Naive thymus-derived CD4-positive, alpha-beta T cell (primary cell): ENCODE data around the gene PIP5K1B. TPM values are rescaled to one million over a fixed set of nuclear protein-coding genes. Genes with fewer than 3 reads are reported as not detected.
A peak's percentile ranks its signal among the peaks of the same experiment; 100 is the strongest.

Source experiments
- ATAC-seq: fragments of 150-1000 bp; cut with Tn5 transposase; 2 replicates; pipeline ENCODE4 v1.10.0; 2021; ENCODE audit warnings: mild to moderate bottlenecking, moderate library complexity
- CTCF ChIA-PET: fragments of 350-600 bp; sonication (Branson Sonifier 250); formaldehyde crosslinking; loops from one replicate; lab custom pipeline; 2021; ENCODE audit warnings: antibody characterized with exemption; lab: Charles Lee
- POLR2A ChIA-PET: fragments of 350-600 bp; sonication (Branson Sonifier 250); formaldehyde crosslinking; loops from one replicate; lab custom pipeline; 2021; ENCODE audit warnings: antibody characterized with exemption, inconsistent platforms; lab: Charles Lee
- DNase-seq, 9 donors: peaks; one replicate each; pipeline versions ENCODE4 v3.0.0 to v3.0.0-alpha.2; 2020 to 2022; ENCODE audit warnings: mixed read lengths in 1 of 9
- H3K27ac ChIP-seq: one replicate; pipeline ENCODE4 v1.7.0; 2013; ENCODE audit warnings: mild to moderate bottlenecking, low read depth, low read length, moderate library complexity
- H3K27me3 ChIP-seq, 2 donors: one replicate each; pipeline ENCODE4 v1.7.0; 2013; ENCODE audit warnings: low read length in 2 of 2, mild to moderate bottlenecking in 2 of 2, moderate library complexity in 2 of 2; ENCODE audit not compliant: control insufficient read depth in 2 of 2, insufficient read depth in 2 of 2
- H3K36me3 ChIP-seq, 3 experiments: 1 replicate in 2 of 3; 2 replicates in 1 of 3; pipeline ENCODE4 v1.7.0; 2013; ENCODE audit warnings: low read length in 3 of 3, mild to moderate bottlenecking in 3 of 3, moderate library complexity in 1 of 3; ENCODE audit not compliant: insufficient read depth in 3 of 3, control insufficient read depth in 2 of 3
- H3K4me1 ChIP-seq, 2 donors: one replicate each; pipeline ENCODE4 v1.7.0; 2013; ENCODE audit warnings: low read length in 2 of 2, mild to moderate bottlenecking in 2 of 2, moderate library complexity in 1 of 2; ENCODE audit not compliant: control insufficient read depth in 2 of 2, insufficient read depth in 2 of 2
- H3K4me3 ChIP-seq: 2 replicates; pipeline ENCODE4 v1.7.0; 2013; ENCODE audit warnings: mild to moderate bottlenecking, low read length
- H3K9me3 ChIP-seq, 3 experiments: 1 replicate in 2 of 3; 2 replicates in 1 of 3; pipeline ENCODE4 v1.7.0; 2013; ENCODE audit warnings: low read length in 3 of 3; ENCODE audit not compliant: control insufficient read depth in 2 of 3
- H3K27ac Mint-ChIP-seq, 9 donors: one replicate each; pipeline ENCODE4 v1.8.0; 2020 to 2022; ENCODE audit warnings: mixed read lengths in 9 of 9, mild to moderate bottlenecking in 8 of 9, moderate library complexity in 5 of 9, inconsistent platforms in 2 of 9
- H3K27me3 Mint-ChIP-seq, 5 donors: one replicate each; pipeline ENCODE4 v1.8.0; 2021 to 2022; ENCODE audit warnings: mixed read lengths in 5 of 5, mild to moderate bottlenecking in 1 of 5
- H3K36me3 Mint-ChIP-seq, 5 donors: one replicate each; pipeline ENCODE4 v1.8.0; 2020 to 2022; ENCODE audit warnings: mixed read lengths in 5 of 5, mild to moderate bottlenecking in 3 of 5, inconsistent platforms in 1 of 5
- H3K4me1 Mint-ChIP-seq, 7 donors: one replicate each; pipeline ENCODE4 v1.8.0; 2020 to 2022; ENCODE audit warnings: mixed read lengths in 7 of 7, mild to moderate bottlenecking in 3 of 7, inconsistent platforms in 1 of 7
- H3K4me3 Mint-ChIP-seq, 10 donors: one replicate each; pipeline ENCODE4 v1.8.0; 2020 to 2022; ENCODE audit warnings: mild to moderate bottlenecking in 10 of 10, mixed read lengths in 10 of 10, moderate library complexity in 6 of 10, inconsistent platforms in 2 of 10
- H3K9me3 Mint-ChIP-seq, 11 donors: one replicate each; pipeline ENCODE4 v1.8.0; 2020 to 2022; ENCODE audit warnings: mixed read lengths in 11 of 11, mild to moderate bottlenecking in 4 of 11, inconsistent platforms in 1 of 11, moderate library complexity in 1 of 11
- intact Hi-C, 2 donors: fragments of 100-400 bp; cut with micrococcal nuclease; formaldehyde crosslinking; loops; one replicate each; pipeline ENCODE4 v1.15.1; 2023
- polyA plus RNA-seq, 2 donors: library from polyadenylated mRNA; unstranded; fragments of 300-500 nt; fragmentation: Illumina TruSeq; gene quantifications; one replicate each; pipeline ENCODE4 v1.2.3, GENCODE V29; 2021
- total RNA-seq, 6 experiments: library from RNA in 5 of 6; stranded (reverse) in 5 of 6; gene quantifications; 1 replicate in 5 of 6; 2 replicates in 1 of 6; pipeline ENCODE4 v1.2.3 and lab custom pipeline; 2021 to 2026

PIP5K1B gene
- total and polyA plus RNA-seq, 7 experiments from 2014 or later = 0.08 to 4.2 (median 0.54) TPM

GRCh38 chr9:69020301-69021145 lies 315.5 kb downstream of the PIP5K1B start:
- Mint-ChIP-seq H3K4me3 (peak overlapping the region in 8 of 10 donors; percentile 27 to 87 (median 63)), H3K9me3 (no peaks in the 10 kb centered on the region), H3K4me1 (peaks cover 29 to 51% (median 47%) of the 10 kb centered on the region in 7 donors), H3K27me3 (peaks cover 0 to 17% (median 0%) of the 10 kb centered on the region in 5 donors), H3K36me3 (peaks cover 0 to 2% (median 0%) of the 10 kb centered on the region in 5 donors), H3K27ac (peak overlapping the region; percentile 52 to 83 (median 74))
- intact Hi-C loops = no loop called here
- H3K27me3 ChIP-seq = no peaks in the 10 kb centered on the region
- DNase-seq (no peak), ATAC-seq (no peak)
- H3K4me1 ChIP-seq = peaks cover 7 to 21% of the 10 kb centered on the region in 2 donors
- H3K9me3 ChIP-seq = no peaks in the 10 kb centered on the region
- no peak overlapping the region for H3K4me3 ChIP-seq
- POLR2A ChIA-PET = interaction anchor here (0.7 to 2.1 kb wide), 8 partner anchors 8 to 149 kb away, joined by 3 to 7 read pairs (median 4); partner anchors contain the start of gene FXN
- CTCF ChIA-PET = interaction anchor here (0.9 to 2.9 kb wide), 10 partner anchors 8 to 69 kb away, joined by 3 to 17 read pairs (median 6); partner anchors contain the start of gene FXN
- no peak overlapping the region for H3K27ac ChIP-seq
- no peaks in the 10 kb centered on the region for H3K36me3 ChIP-seq

- POLR2A ChIA-PET = no interaction called here
- Mint-ChIP-seq H3K4me3 (no peak overlapping the region), H3K4me1 (peaks cover 33 to 64% (median 59%) of the 10 kb centered on the region in 7 donors), H3K36me3 (no peaks in the 10 kb centered on the region), H3K27me3 (peaks cover 0 to 12% (median 0%) of the 10 kb centered on the region in 5 donors), H3K27ac (peak overlapping the region in 2 of 9 donors; percentile 23 to 34), H3K9me3 (no peaks in the 10 kb centered on the region)
- DNase-seq (no peak), ATAC-seq (no peak)
- no peaks in the 10 kb centered on the region for H3K9me3 ChIP-seq
- no peaks in the 10 kb centered on the region for H3K36me3 ChIP-seq
- H3K4me1 ChIP-seq = peaks cover 8 to 38% of the 10 kb centered on the region in 2 donors
- CTCF ChIA-PET = interaction anchor here (0.7 to 4.3 kb wide), 5 partner anchors 11 to 44 kb away, joined by 3 to 23 read pairs (median 4); partner anchors contain the start of gene FXN
- H3K27me3 ChIP-seq = no peaks in the 10 kb centered on the region
- intact Hi-C loops = no loop called here
- H3K27ac ChIP-seq = no peak overlapping the region
- H3K4me3 ChIP-seq = no peak overlapping the region
Measured at GRCh38 chr9:69023650-69024049, 318.6 kb downstream of the PIP5K1B start.

GRCh38 chr9:69027355-69028097 lies 322.5 kb downstream of the PIP5K1B start:
- intact Hi-C loops = loop anchor here (1.0 to 5.0 kb wide), 12 partner anchors 8 to 443 kb away; partner anchors contain the start of genes FXN (in 1 of the 2) and PIP5K1B (in 1 of the 2)

GRCh38 chr9:69028754-69029153 lies 323.7 kb downstream of the PIP5K1B start:
- POLR2A ChIA-PET = interaction anchor here (0.9 to 1.6 kb wide), 6 partner anchors 7 to 252 kb away, joined by 3 to 4 read pairs (median 4); partner anchors contain the start of gene FXN
- no peak overlapping the region for H3K4me3 ChIP-seq
- no peak overlapping the region for H3K27ac ChIP-seq

More at GRCh38 chr9:69027355-69028097, 322.5 kb downstream of the PIP5K1B start:
- peaks cover 9 to 37% of the 10 kb centered on the region in 2 donors for H3K4me1 ChIP-seq
- CTCF ChIA-PET = interaction anchor here (0.6 to 1.6 kb wide), 7 partner anchors 8 to 444 kb away, joined by 3 to 9 read pairs (median 4); partner anchors contain the start of gene FXN
- Mint-ChIP-seq H3K9me3 (peaks cover 0 to 9% (median 2%) of the 10 kb centered on the region in 11 donors), H3K4me3 (peak overlapping the region in 7 of 10 donors; percentile 6 to 61 (median 31)), H3K36me3 (peaks cover 0 to 11% (median 0%) of the 10 kb centered on the region in 5 donors), H3K4me1 (peaks cover 33 to 69% (median 61%) of the 10 kb centered on the region in 7 donors), H3K27ac (peak overlapping the region in 8 of 9 donors; percentile 2 to 88 (median 62)), H3K27me3 (peaks cover 0 to 12% (median 0%) of the 10 kb centered on the region in 5 donors)
- no peak overlapping the region for H3K27ac ChIP-seq
- no peak overlapping the region for H3K4me3 ChIP-seq
- POLR2A ChIA-PET = interaction anchor here (0.9 to 1.3 kb wide), 4 partner anchors 9 to 251 kb away, joined by 3 to 4 read pairs (median 4); partner anchors contain the start of gene FXN
- H3K36me3 ChIP-seq = no peaks in the 10 kb centered on the region
- peak; percentile 88 for ATAC-seq
- DNase-seq = peak in 7 of 9 donors; percentile 27 to 67 (median 61)
- no peaks in the 10 kb centered on the region for H3K9me3 ChIP-seq
- no peaks in the 10 kb centered on the region for H3K27me3 ChIP-seq

DNA sequence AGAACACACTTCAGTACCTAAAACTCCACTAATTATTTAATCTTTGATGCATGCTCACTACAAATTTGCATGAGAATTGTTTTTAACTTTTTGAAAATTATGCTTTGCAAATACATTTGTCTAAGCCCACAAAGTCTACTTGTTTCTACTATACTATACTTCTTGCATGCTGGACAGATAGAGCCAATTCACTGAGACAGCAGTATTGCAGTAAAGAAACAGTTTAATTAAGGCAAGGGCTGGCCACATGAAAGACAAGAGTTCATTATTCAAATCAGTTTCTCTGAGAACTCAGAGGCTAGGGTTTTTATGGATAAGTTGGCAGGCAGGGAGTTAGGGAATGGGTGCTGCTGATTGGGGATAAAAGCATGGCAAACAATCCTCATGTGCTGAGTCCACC lies 324.5 kb downstream of the PIP5K1B start:
- peaks cover 0 to 11% (median 0%) of the 10 kb centered on the region in 5 donors for H3K36me3 Mint-ChIP-seq
- H3K27ac Mint-ChIP-seq = peak overlapping the region in 6 of 9 donors; percentile 34 to 78 (median 56)
- no peaks in the 10 kb centered on the region for H3K36me3 ChIP-seq
- ChIA-PET POLR2A (interaction anchor here (1.2 to 1.6 kb wide), 2 partner anchors 9 to 11 kb away, joined by 3 read pairs; no protein-coding TSS in a partner anchor), CTCF (interaction anchor here (1.0 kb wide), 1 partner anchor 17 kb away, joined by 3 read pairs; no protein-coding TSS in a partner anchor)
- peaks cover 0 to 3% (median 0%) of the 10 kb centered on the region in 5 donors for H3K27me3 Mint-ChIP-seq
- no peak for ATAC-seq
- no peaks in the 10 kb centered on the region for H3K9me3 ChIP-seq
- no peaks in the 10 kb centered on the region for H3K27me3 ChIP-seq
- intact Hi-C loops = loop anchor here (2.0 to 5.0 kb wide), 6 partner anchors 52 to 322 kb away; partner anchors contain the start of gene PIP5K1B (in 1 of the 2)
- H3K9me3 Mint-ChIP-seq = peaks cover 0 to 9% (median 2%) of the 10 kb centered on the region in 11 donors
- no peak overlapping the region for H3K27ac ChIP-seq
- H3K4me1 Mint-ChIP-seq = peaks cover 31 to 78% (median 57%) of the 10 kb centered on the region in 7 donors
- H3K4me3 Mint-ChIP-seq = peak overlapping the region in 9 of 10 donors; percentile 10 to 83 (median 45)
- no peak for DNase-seq
- H3K4me3 ChIP-seq = no peak overlapping the region
- H3K4me1 ChIP-seq = peaks cover 9 to 37% of the 10 kb centered on the region in 2 donors

More at GRCh38 chr9:69028754-69029153, 323.7 kb downstream of the PIP5K1B start:
- H3K36me3 ChIP-seq = no peaks in the 10 kb centered on the region
- Mint-ChIP-seq H3K4me1 (peaks cover 31 to 74% (median 59%) of the 10 kb centered on the region in 7 donors), H3K27ac (peak overlapping the region; percentile 52 to 83 (median 74)), H3K9me3 (peaks cover 0 to 9% (median 2%) of the 10 kb centered on the region in 11 donors), H3K27me3 (peaks cover 0 to 5% (median 0%) of the 10 kb centered on the region in 5 donors), H3K4me3 (peak overlapping the region in 9 of 10 donors; percentile 44 to 83 (median 66)), H3K36me3 (peaks cover 0 to 11% (median 0%) of the 10 kb centered on the region in 5 donors)
- DNase-seq = peak in 8 of 9 donors; percentile 41 to 80 (median 76)
- peaks cover 9 to 37% of the 10 kb centered on the region in 2 donors for H3K4me1 ChIP-seq
- H3K9me3 ChIP-seq = no peaks in the 10 kb centered on the region
- CTCF ChIA-PET = interaction anchor here (0.8 to 1.6 kb wide), 7 partner anchors 9 to 445 kb away, joined by 3 to 9 read pairs (median 3); no protein-coding TSS in a partner anchor
- ATAC-seq = peak; percentile 80
- intact Hi-C loops = loop anchor here (1.0 to 5.0 kb wide), 7 partner anchors 8 to 321 kb away; partner anchors contain the start of gene PIP5K1B (in 1 of the 2)
- H3K27me3 ChIP-seq = no peaks in the 10 kb centered on the region
